NCI-H69 (cell line): ENCODE data around the gene DENND1A.
"Not testable (repeated sequence)": the region's sequence is repeated elsewhere in the genome, so short reads cannot be mapped to it uniquely, and the experiment has no call there.

Experiments
- DNase-seq: peaks from one replicate; lab custom pipeline; 2025; lab: John Stamatoyannopoulos, UW

The DENND1A gene, protein sequence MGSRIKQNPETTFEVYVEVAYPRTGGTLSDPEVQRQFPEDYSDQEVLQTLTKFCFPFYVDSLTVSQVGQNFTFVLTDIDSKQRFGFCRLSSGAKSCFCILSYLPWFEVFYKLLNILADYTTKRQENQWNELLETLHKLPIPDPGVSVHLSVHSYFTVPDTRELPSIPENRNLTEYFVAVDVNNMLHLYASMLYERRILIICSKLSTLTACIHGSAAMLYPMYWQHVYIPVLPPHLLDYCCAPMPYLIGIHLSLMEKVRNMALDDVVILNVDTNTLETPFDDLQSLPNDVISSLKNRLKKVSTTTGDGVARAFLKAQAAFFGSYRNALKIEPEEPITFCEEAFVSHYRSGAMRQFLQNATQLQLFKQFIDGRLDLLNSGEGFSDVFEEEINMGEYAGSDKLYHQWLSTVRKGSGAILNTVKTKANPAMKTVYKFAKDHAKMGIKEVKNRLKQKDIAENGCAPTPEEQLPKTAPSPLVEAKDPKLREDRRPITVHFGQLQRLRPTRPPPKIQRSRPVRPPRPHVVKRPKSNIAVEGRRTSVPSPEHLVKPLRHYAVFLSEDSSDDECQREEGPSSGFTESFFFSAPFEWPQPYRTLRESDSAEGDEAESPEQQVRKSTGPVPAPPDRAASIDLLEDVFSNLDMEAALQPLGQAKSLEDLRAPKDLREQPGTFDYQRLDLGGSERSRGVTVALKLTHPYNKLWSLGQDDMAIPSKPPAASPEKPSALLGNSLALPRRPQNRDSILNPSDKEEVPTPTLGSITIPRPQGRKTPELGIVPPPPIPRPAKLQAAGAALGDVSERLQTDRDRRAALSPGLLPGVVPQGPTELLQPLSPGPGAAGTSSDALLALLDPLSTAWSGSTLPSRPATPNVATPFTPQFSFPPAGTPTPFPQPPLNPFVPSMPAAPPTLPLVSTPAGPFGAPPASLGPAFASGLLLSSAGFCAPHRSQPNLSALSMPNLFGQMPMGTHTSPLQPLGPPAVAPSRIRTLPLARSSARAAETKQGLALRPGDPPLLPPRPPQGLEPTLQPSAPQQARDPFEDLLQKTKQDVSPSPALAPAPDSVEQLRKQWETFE

DNA sequence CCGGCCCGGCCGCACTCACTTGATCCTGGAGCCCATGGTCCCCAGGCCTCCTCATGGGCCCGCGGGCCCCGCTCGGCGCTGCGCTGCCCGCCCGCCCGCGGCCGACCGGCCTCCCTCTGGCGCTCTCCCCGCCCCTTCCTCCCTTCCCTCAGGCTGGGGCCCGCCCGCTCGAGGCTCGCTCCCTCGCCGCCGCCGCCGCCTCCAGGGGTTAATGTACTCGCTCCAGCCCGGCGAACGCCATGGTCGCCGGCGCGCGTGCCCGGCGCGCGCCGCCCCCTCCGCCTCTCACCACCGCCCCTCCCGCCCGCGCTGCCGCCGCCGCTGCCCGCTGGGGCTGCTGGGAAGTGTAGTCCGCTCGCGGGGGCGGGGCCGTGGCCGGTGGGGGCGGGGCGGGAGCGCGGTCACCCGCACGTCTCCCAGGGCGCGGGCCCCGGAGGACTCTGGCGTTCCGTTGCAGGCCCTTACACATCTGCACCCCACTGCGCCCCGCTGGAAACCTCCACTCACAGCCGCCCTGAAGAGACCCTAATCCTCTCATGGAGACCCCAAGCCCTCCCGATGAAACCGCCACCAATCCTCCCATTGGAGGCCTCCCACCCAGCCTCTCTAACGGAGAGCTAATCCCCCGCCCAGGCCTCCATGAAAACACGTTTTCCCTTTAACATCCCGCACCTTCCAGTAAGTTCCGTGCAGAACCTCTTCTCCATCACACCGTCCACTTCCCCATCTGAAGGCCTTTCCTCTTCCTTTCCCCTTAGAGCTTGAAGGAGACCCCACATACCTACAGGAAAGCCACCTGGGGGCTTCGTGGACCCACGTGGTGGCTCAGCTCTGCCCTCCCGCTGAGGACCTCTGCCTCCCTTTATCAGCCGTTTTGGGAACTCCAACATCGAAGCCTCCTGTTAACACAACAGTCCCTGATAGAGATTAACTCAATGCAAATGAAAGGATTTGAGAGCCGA lies at the start of gene DENND1A:
Gene DENND1A (minus strand): TSS at position 257 of the 962 bp plus-strand sequence. CDS start 221 bp downstream, at position 36.
- DNase-seq = peak; percentile 97

DNA sequence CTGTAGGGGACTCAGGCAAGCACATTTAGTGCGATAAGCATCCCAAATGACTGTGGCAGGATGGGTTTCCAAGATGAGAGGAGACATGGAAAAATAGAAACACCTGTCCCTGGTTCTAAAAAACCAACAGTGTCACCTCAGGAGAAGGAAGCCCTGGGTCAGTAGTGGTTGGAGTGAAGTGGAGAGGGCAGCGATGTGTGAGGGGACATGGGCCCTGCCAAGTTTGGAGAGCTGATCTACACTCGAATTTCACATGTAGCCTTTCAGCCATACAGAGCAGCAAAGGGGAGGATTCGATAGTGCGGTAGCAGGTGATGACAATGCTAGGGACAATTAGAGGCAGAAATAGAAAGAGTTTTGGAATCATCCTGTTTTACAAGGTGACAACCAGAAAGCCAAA lies 49.1 kb upstream of the DENND1A start:
- DNase-seq = no peak

DNA sequence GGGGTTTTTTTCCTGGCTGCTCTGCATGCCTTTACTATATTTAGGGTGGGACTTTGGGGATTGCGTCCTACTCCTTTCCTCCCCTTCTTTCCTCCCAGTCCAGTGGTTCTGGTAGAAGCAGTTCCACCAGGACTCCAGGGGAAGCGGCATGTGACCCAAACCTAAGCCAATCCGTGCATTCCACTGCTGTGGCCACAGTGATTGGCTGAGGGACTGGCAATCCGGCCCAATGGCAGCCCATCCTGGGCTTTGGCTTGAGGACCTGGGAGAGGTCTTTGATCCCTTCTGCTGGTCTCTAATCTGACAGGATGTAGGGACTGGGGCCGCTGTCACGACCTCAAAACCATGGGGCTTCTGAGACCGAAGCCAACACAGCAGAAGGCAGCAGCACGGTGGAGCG lies 46.7 kb upstream of the DENND1A start:
- not testable (repeated sequence) for DNase-seq

DNA sequence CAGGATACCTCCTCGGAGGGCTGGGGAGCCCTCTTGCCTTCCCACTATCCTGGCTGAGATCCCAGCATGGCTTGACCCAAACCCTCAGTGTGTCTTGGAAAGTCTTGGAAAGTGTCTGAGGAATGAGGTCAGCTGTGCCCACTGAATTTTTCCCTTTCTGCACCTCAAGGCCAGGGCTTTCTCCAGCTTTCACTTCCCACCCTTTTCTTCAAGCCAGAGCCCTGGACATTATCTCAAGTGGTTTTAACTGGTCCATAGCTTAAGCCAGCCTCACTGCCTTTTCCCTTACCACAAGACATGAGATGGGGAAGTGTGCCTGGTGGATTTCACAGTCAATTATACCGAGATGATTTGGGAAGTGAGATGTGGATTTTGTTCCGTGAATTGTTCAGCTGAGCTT lies 45.9 kb upstream of the DENND1A start:
- DNase-seq = no peak

DNA sequence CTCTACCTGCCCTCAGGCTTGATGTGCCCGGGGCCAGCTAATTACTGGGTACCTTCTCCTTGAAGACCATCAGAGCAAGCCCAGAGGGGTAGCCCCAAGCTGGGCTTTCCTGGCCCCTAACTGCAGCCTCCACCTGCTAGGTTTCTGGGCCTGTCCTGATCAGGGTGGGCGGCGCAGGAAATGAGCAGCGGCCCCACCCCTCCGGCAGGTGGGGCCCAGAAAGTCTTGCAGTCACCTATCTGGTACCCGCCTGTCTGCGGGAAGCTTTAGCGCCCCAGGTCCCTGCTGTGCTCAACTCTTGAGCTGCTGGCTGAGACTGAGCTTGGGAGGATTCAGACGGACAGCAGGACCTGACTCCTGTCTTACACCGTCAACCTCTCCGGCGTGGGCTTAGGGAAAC lies 44.5 kb upstream of the DENND1A start:
- DNase-seq = peak; percentile 46

DNA sequence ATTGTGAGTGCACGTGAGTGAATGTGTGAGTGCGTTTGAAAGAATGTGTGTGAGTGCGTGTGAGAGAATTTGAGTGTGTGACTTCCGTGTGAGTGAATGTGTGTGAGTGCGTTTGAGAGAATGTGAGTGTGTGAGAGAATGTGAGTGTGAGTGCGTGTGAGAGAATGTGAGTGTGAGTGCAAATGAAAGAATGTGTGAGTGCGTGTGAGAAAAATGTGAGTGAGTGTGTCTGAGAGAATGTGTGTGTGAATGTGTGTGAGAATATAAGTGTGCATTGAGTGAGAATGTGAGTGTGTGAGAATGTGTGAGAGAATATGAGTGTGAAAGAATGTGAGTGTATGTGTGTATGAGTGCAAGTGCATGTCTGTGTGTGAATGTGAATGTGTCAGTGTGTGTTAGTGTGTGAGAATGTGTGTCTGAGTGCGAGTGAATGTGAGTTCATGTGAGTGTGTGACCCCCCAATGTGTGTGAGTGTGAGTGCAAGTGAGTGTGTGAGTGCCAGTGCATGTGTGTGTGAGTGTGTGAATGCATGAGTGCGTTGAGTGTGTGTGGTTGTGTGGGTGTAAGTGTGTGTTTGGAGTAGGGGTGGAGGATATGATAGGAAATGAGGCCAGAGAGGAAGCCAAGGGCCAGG lies 43.8 kb upstream of the DENND1A start:
- DNase-seq = no peak

DNA sequence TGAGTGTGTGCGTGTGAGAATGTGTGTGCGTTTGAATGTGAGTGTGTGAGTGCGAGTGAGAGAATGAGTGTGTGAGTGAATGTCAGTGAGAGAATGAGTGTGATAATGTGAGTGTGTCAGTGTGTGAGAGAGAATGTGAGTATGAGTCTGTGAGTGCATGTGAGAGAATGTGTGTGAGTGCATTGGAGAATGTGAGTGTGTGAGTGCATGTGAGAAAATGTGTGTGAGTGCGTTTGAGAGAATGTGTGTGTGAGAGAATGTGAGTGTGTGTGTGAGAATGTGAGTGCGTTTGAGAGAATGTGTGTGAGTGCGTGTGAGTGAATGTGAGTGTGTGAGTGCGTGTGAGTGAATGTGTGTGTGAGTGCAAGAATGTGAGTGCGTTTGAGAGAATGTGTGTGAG lies 42.7 kb upstream of the DENND1A start:
- no peak for DNase-seq

DNA sequence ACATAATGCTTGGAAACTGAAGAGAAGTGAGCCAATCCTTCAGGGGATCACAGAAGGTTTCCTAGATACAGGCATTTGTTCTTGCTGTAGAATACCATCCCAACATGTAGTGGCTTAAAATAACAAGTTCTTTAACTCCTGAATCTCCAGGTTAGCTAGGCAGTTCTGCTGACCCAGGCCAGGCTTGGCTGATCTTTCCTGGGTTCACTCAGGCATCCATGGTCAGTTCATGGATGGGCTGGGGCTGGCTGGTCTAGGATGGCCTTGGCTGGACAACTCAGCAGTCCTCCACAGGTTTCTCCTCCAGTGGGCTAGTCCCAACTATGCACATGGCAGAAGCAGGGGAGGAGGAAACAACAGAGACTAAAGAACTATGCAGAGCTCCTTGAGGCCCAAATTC lies 37.4 kb upstream of the DENND1A start:
- no peak for DNase-seq

DNA sequence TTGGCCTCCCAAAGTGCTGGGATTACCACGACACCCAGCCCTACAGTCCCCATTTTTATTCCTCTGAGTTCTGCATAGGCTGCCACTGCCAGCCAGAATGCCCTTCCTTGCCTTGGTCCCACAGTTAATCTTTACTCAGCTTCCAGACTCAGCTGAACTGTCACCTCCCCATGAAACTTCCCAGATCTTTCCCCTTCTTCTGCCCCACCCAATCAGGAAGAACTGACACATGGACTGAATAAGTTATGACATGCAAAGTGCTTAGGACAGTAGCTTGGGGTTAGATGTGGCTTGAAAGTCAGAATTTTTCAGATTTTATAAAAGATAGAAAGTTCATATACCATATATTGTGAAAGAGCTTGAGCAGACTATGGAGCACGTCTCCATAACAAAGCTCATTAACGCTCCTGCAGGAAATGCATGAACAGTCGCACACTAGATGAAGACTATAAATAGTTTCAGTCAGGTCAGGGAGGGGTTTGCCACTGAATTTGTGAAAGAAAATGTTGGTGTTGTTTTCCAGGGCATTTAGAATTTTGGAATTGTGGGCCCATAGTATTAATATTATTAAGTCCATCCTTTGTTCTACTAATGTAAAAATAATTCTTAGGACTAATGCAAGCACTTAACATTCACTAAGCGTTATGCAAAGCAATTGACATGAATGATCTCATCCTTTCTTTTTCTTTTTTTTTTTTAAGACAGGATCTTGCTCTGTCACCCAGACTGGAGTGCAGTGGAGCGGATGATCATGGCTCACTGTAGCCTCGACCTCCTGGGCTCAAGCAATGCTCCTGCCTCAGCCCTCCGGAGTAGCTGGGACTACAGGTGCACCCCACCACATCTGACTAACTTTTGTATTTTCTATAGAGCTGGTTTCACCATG lies 36.1 kb upstream of the DENND1A start:
- DNase-seq = no peak

DNA sequence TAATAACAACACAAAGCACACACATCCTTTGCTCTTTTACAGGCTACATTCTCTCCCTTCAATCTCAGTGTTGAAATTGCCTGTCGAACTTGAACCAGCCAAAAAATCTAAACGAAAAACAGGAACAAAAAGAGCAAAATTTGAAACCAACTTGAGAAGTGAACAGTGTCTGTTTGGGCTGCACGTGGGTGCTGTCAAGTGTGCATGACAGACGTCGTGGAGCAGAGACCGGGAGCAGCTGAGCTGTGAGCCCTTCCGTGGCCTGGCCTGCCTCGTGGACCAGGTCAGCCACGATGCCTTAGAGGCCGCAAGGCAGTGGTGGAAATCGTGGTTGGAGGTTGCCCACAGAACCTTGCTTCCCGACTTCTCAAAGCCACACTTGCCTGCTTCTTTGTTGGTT lies 34.8 kb upstream of the DENND1A start:
- DNase-seq = no peak

DNA sequence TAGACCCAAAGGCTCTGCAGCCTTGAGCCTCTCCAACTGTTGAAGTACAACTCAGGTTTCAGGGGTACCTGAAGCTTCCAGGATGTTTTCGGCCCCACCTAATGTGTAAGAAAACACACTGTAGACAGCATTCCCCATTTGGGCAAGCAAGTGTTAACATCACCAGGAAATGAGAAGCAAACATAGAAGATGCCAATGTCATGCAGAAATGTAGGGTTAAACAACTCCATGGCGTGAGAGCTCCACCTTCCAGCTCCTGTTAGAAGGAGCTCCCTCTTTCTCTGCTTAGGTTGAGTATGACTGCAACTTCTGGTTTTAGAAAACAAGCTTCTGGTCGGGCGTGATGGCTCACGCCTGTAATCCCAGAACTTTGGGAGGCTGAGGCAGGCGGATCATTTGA lies 31.0 kb upstream of the DENND1A start:
- peak; percentile 14 for DNase-seq

DNA sequence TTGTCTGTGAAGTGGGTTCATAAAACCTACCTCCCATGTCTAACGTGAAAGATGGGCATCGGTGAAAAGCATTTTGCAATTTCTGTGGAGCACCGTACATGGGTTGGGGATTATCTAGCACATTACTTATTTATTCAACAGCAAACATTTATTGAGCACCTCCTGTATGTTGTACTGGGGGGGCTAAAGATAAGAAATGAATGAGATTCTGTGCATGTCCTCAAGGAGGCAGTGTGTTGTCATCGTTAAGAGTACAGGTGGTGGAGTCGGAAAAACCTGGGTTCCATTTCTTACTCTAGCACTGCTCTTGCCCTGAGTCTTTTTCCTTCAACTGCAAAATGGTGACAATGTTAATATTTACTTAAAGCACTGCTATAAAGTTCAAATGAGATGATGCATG lies 30.4 kb upstream of the DENND1A start:
- peak; percentile 16 for DNase-seq

DNA sequence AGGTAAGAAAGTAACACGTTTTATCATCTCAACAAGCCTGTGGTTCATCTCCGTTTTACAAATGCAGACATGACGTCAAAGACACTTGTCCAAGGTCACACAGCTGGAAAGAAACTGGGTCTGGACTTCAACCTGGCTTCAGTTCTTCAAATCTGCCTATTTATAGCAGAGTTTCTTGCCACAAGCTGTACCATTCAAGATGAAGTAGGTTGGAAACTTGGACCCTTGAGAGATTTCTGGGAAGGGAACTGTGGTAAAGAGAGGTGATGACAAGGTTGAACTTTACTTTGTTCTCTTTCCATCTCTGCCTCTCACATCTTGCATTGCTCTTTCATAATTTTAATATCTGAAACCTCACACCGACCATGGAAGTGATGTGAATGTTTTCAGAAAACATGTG lies 29.9 kb upstream of the DENND1A start:
- no peak for DNase-seq

DNA sequence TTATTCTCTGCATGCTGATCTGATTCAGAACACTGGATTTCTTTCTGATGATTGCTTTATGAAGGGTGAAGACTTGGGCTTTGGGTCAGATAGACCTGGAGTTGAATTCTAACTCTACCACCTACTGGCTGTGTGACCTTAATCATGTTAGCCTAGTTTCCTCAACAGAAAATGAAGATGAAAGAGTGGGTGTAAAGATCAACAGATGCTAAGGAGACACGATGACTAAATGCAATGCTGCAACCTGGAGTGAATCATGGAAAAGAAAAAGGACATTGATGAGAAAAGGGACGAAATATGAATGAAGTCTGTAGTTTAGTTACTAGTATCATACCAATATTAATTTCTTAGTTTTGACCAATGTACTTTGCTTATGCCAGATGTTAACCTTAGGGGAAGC lies 27.8 kb upstream of the DENND1A start:
- no peak for DNase-seq

DNA sequence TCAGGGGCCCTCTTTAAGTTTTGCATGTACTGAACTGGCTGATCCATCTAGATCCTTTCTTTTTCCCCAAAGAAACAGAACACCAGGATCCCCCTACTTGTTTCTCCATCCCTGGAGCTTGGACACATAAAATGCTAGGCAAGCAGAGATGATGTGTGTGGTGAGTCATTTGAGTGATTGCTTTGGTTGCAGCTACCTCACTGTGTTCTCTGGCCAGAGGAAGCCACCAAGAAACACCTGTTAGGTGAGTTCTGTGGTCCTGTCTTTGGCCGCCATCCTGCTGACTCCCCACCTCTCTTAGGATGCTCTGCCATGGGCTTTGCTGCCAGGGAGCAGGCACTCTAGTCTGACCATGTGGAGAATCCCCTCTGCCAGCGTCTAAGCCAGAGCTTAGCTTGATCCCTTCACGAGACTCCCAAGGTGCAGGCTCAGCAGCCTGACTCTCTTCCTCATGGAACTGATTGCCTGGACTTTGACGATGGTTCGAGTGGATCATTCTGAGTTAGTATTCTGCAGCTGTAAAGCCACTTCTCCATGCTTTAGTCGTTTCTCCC lies 27.3 kb upstream of the DENND1A start:
- DNase-seq = no peak

DNA sequence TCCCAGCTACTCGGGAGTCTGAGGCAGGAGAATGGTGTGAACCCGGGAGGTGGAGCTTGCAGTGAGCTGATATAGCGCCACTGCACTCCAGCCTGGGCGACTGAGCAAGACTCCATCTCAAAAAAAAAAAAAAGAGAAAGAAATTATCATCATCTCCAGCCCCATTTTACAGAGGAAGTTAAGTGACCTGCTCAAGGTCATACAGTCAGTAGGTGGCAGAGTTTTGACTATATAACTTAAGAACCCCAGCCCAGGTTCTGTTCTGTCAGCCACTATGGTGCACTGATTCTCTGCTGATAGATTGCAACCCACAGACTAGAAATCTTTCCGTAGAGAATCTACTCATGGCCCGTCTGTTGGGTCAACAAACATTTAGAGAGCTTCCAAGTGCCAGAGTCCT lies 25.7 kb upstream of the DENND1A start:
- no peak for DNase-seq

DNA sequence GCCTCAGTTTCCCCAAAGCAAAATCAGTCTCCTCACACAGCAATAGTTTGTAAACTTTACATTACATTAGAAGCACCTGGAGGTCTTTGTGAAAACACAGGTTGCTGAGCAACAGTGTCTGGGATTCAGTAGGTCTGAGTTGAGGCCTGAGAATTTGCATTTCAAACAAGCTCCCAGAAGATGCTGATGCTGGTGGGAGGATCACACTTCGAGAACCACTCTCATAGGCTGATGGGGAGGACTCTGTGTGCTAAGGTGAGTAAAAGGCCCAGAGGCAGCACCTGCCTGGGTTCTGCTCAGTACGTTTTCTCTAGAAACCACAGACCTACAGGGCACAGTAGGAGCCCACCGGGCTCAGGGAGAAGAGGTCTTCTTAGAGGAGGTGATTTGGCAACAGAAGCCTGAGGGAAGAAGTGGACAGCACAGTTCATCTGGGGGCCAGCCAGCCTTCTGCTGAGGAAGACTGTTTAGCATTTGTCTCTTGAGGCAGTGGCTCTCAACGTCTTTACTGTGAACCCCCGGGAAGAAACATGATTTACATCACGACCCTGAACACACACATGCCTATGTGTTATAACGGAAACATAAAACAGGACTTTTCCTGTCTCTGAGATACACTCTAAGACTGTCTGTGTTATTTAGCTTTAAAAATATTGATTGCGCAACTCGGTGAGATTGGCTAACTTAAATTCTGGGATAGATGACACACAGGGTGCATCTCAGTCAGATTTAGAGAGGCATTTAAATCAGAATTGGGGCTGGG lies 24.8 kb upstream of the DENND1A start:
- no peak for DNase-seq

DNA sequence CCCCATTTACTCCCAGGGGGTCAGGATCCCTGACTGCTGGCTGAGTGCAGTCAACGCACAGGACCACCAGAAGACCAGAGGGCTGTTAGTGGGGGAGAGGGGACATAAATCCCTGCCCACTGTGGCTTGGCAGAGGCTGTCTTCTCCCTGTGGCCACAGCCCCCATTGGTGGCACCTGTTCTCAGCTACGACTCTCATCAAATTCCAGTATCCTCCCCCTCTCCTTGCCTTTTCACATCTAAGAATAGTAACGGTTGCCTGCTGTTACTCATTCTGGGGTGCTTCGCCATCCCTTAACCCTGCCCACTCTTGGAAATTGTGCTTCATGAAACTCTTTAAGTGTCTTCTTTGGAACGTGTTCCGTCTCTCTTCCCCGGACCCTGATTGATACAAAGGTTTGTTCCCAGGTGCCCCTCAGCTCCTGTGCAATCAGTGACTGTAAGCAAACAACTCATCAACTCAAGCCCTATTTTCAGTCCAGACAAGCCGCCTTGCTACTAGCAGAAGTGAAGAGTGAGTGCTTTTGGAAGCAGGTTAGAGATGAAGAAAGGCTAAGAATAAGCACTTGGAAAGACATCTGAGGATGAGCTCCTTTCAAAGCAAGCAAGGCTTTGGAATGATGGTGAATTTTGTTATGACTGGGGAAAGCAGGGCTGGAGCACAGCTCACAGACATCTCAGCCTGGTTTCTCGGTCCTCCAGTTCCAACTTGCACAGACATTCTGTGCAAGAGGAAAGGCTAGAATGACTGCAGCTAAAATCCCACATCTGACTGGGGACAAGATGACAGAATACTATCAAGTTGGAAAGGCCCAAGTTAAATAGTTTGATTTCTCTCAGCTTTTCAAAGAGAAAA lies 22.9 kb upstream of the DENND1A start:
- no peak for DNase-seq
